ENCODE measurements around the gene SS18L1. TPM values are rescaled to one million over a fixed set of nuclear protein-coding genes. Genes with fewer than 3 reads are reported as not detected.

The SS18L1 gene
- total RNA-seq, 1 experiment from 2014 or later, result 28.1 TPM

DNA sequence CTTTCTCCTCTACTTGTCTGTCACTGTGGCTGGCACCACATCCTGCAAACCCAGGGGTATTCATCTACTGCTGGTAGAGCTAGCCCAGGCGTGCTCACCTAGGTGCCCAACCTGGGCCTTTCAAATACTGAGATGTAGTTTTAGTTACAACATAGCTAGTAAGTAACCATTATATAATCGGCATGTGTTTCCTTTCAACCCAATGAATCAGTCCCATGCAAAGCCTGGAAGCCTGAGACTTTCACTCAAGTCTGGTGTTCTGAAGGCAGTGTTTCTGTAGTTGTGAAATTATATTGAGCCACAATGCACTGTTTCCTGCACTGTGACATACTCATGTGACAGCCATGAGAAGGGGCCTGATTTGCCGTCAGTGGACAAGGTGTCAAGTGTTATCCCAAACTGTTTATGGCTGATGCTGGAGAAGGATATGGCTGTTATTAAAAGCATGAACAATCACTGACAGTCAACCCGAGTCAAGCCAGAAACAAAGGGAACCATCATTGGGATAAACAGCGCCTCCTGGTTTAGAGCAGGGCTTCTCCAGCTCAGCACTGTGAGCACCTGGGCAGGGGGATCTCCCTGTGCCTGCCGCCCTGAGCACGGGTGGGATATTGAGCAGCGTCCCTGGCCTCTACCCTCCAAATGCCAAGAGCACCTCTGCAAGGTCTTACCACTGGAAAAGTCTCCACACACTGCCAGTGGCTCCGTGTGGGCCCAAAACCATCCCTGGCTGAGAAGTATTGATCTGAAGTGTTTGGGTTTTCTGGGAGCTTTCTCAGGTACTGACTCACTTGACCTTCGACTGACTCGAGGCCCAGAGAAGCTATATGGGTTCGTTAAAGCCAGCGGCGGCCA lies 1.9 kb upstream of the SS18L1 start:
- Histone ChIP-seq H2AFZ (ENCODE audit: low read depth, low read length, poor library complexity, severe bottlenecking) (no peak overlapping the region), H3K4me3 (replicated peaks in 1 of 2; ENCODE audit: low read depth in 1 of 2, low read length in 2 of 2) (peak overlapping the region; percentile 65 to 87), H3K27ac (ENCODE audit: low read depth, low read length) (peak overlapping the region; percentile 97), H3K79me2 (ENCODE audit: insufficient read depth, low read length) (peaks cover 82% of the 10 kb centered on the region), H4K20me1 (ENCODE audit: insufficient read depth) (peaks cover 39% of the 10 kb centered on the region; the same call in 1 of the 2 replicates), H3K36me3 (ENCODE audit: control insufficient read depth in 1 of 2, insufficient read depth in 2 of 2, low read length in 2 of 2) (peaks cover 27 to 60% of the 10 kb centered on the region in 2 experiments), H3K9me3 (ENCODE audit: control insufficient read depth in 1 of 2, insufficient read depth in 1 of 2, low read depth in 1 of 2, low read length in 2 of 2) (no peaks in the 10 kb centered on the region), H3K4me2 (ENCODE audit: low read length) (peak overlapping the region; percentile 90), H3K9me2 (ENCODE audit: insufficient read depth) (no peaks in the 10 kb centered on the region), H3K27me3 (ENCODE audit: insufficient read depth, low read length) (no peaks in the 10 kb centered on the region), H3K4me1 (ENCODE audit: control insufficient read depth in 1 of 2, insufficient read depth in 2 of 2, low read length in 2 of 2) (peaks cover 13 to 23% of the 10 kb centered on the region in 2 experiments), H3K9ac (ENCODE audit: low read length) (peak overlapping the region; percentile 91)
- RAD21 ChIA-PET (ENCODE audit: low non-redundant PET in 1 of 2, low total read pairs in 2 of 2, uncharacterized antibody in 2 of 2, unreplicated experiment in 2 of 2), result no interaction called here
- ATAC-seq, result no peak
- CTCF ChIA-PET, result interaction anchor here (1.4 to 1.7 kb wide), 2 partner anchors 15 to 131 kb away, joined by 4 to 5 read pairs; no protein-coding TSS in a partner anchor
- BruUV-seq (replicated peaks), result TSS peak; percentile 37
- no peak for TF ChIP-seq SRF (IDR thresholded peaks at IDR 0.05; ENCODE audit: low read depth)
- TF ChIP-seq, protein P1, sequence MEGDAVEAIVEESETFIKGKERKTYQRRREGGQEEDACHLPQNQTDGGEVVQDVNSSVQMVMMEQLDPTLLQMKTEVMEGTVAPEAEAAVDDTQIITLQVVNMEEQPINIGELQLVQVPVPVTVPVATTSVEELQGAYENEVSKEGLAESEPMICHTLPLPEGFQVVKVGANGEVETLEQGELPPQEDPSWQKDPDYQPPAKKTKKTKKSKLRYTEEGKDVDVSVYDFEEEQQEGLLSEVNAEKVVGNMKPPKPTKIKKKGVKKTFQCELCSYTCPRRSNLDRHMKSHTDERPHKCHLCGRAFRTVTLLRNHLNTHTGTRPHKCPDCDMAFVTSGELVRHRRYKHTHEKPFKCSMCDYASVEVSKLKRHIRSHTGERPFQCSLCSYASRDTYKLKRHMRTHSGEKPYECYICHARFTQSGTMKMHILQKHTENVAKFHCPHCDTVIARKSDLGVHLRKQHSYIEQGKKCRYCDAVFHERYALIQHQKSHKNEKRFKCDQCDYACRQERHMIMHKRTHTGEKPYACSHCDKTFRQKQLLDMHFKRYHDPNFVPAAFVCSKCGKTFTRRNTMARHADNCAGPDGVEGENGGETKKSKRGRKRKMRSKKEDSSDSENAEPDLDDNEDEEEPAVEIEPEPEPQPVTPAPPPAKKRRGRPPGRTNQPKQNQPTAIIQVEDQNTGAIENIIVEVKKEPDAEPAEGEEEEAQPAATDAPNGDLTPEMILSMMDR (IDR thresholded peaks at IDR 0.05 in 2 of 3, conservative IDR thresholded peaks at IDR 0.05 in 1 of 3; ENCODE audit: borderline replicate concordance in 1 of 3, insufficient read depth in 1 of 3, low read depth in 2 of 3, low read length in 2 of 3), result peak in 2 of 3 experiments; percentile 45 to 54; a peak in 3 of 6 replicates
- no peak for DNase-seq (ENCODE audit: low read depth, low spot score)
- POLR2A ChIA-PET, result no interaction called here
- intact Hi-C loops (cut with micrococcal nuclease), result no loop called here

All from HCT116 (cell line).